GM12865 (cell line): ENCODE results near the gene SH2D2A.

ENCODE experiments used
- DNase-seq: peaks from one replicate; pipeline ENCODE4 v3.0.0; 2010; ENCODE audit warnings: low read depth
- H3K4me3 ChIP-seq: 2 replicates; pipeline ENCODE4 v1.5.1; 2011; ENCODE audit warnings: mild to moderate bottlenecking, low read depth, low read length, control low read depth
- CTCF ChIP-seq: IDR thresholded peaks from 2 replicates; pipeline ENCODE4 v1.5.1; 2011; ENCODE audit warnings: low read length, control low read depth, low read depth, inconsistent platforms; ENCODE audit not compliant: insufficient read depth; ENCODE audit errors: missing control alignments

The SH2D2A gene

DNA sequence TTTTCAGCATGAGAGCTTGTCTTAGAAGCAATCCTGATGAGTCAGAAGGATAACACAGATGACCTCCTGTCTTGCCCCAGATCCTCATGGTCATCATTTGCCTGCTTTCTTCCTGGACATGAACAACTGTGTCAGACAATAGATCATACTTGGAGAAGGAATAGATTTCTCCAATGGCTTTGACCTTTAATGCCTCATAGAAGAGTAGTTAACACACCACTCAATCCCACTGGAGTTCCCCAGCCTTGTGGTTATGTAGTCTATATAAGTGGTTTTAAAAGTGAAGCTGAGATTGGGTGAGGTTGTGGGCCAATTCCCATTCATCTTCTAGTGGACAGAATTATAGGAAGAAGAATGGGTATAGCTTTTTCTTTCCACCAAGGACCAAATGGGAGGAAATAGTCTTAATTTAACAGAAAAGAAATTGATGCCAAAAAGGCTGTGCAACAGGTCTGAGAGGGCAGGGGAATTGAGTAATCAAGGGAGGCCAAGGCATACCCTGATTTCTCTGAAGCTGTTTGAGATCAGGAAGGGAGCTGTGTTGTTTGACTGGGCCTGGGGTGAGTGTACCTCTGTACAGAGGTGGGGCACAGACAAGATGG, 35.0 kb downstream of the SH2D2A start:
- no peak for TF ChIP-seq CTCF
- H3K4me3 ChIP-seq = no peak overlapping the region
- DNase-seq = no peak

DNA sequence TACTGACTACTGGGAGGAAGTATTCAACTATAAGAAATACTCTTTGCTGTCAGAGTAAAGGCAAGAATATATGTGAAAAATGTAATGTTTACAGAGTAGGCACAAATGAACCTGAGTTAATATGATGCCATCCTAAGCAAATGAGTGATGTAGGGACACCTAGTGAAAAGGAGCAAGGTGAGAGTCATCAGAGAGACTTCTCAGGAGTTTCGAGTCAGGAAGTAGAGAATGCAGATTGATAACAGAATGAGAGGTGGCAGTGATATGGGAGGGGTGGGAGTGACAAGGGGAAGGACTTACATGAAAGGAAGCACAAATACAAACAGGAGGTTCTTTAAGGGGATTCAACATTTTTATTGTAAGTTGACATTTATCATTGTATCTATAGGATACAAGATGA, 39.1 kb downstream of the SH2D2A start:
- DNase-seq = no peak
- H3K4me3 ChIP-seq = no peak overlapping the region
- no peak for TF ChIP-seq CTCF

GRCh38 chr1:156776942-156777341, 39.7 kb downstream of the SH2D2A start:
- DNase-seq = no peak
- TF ChIP-seq CTCF = no peak

GRCh38 chr1:156775799-156776198, 40.8 kb downstream of the SH2D2A start:
- TF ChIP-seq CTCF = no peak
- DNase-seq = no peak
- H3K4me3 ChIP-seq = no peak overlapping the region

More at GRCh38 chr1:156776942-156777341, 39.7 kb downstream of the SH2D2A start:
- H3K4me3 ChIP-seq = no peak overlapping the region

GRCh38 chr1:156773607-156774006, 43.0 kb downstream of the SH2D2A start:
- DNase-seq = no peak
- H3K4me3 ChIP-seq = no peak overlapping the region
- no peak for TF ChIP-seq CTCF

GRCh38 chr1:156772728-156773497, 43.7 kb downstream of the SH2D2A start:
- TF ChIP-seq CTCF = no peak
- no peak for DNase-seq

GRCh38 chr1:156772222-156772621, 44.4 kb downstream of the SH2D2A start:
- H3K4me3 ChIP-seq = no peak overlapping the region
- TF ChIP-seq CTCF = no peak
- no peak for DNase-seq

More at GRCh38 chr1:156772728-156773497, 43.7 kb downstream of the SH2D2A start:
- H3K4me3 ChIP-seq = no peak overlapping the region
